ENCODE results near the gene MAPKBP1.
A peak's percentile ranks its signal among the peaks of the same experiment; 100 is the strongest.
"Not testable (repeated sequence)": the region's sequence is repeated elsewhere in the genome, so short reads cannot be mapped to it uniquely, and the experiment has no call there.

Gene MAPKBP1

DNA sequence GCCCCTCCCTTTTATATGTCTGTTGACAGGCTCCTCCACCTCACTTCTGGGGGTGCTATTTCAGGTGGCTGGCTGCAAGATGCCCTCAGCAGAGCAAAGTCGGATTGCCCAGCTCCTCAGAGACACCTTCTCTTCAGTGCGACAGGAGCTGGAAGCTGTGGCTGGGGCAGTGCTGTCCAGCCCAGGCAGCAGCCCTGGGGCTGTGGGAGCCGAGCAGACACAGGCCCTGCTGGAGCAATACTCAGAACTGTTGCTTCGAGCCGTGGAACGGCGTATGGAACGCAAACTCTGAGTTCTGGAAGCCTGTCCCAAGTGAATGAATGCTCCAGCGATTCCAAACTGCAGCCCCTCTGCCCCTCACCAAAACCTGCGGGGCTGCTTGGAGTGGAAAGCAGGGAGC lies 50.9 kb downstream of the MAPKBP1 start:
- Histone ChIP-seq H3K36me3 (ENCODE audit: control insufficient read depth, insufficient read depth, low read length) (peaks cover 17% of the 10 kb centered on the region), H3K4me1 (ENCODE audit: control insufficient read depth, insufficient read depth, low read length) (no peaks in the 10 kb centered on the region), H3K4me3 (ENCODE audit: low read depth, low read length) (no peak overlapping the region), H3K27me3 (ENCODE audit: control insufficient read depth, insufficient read depth, low read length) (no peaks in the 10 kb centered on the region), H3K9me3 (ENCODE audit: control insufficient read depth, insufficient read depth, low read length) (no peaks in the 10 kb centered on the region), H3K9ac (ENCODE audit: low read depth, low read length) (no peak overlapping the region)

DNA sequence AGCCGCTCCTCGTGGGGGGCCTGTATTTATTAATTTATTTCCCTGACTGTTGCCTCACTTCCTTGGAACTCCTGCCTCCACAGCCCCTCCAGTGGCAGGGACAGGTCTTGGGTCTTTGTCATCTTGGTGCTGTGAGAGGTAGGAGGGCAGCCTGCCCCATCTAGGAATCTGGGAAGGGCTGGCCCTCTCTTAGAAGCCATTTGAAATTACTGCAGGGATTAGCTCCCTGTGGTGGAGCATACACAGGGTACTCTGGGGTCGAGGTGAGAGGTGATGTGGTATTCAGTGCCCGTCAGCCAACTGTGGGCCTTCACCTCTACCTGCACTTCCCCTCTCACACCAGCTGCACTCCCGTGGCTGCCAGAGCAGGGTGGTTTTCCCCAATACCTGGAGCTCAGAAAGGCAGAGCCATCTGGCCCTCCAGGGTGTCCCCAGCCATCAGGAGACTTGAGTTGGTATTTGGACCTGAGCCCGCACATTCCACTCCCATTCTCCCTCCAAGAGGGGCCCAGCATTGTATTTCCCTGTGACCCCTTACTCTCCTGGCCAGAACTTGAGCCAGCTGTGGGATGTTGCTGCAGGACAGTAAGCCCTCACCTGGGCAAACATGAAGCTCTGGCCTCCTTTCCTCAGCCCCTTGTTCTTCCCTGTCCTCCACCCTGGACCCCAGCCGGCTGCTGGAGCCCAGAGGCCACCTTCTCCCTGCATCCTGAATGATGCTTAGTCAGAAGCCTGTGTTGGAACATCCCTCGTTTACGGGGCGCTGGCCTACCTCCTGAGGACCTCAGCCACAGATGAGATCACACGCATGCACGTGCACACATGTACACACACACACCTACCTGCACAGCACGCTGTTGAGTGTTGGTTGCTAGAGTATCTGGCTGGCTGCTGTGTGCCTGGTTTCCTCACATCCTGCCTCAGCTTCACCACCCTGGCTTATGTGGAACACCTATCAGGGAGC lies 51.6 kb downstream of the MAPKBP1 start:
- Histone ChIP-seq H3K9me3 (ENCODE audit: control insufficient read depth, insufficient read depth, low read length) (no peaks in the 10 kb centered on the region), H3K4me1 (ENCODE audit: control insufficient read depth, insufficient read depth, low read length) (no peaks in the 10 kb centered on the region), H3K36me3 (ENCODE audit: control insufficient read depth, insufficient read depth, low read length) (peaks cover 17% of the 10 kb centered on the region), H3K27me3 (ENCODE audit: control insufficient read depth, insufficient read depth, low read length) (no peaks in the 10 kb centered on the region), H3K4me3 (ENCODE audit: low read depth, low read length) (no peak overlapping the region), H3K9ac (ENCODE audit: low read depth, low read length) (no peak overlapping the region)

DNA sequence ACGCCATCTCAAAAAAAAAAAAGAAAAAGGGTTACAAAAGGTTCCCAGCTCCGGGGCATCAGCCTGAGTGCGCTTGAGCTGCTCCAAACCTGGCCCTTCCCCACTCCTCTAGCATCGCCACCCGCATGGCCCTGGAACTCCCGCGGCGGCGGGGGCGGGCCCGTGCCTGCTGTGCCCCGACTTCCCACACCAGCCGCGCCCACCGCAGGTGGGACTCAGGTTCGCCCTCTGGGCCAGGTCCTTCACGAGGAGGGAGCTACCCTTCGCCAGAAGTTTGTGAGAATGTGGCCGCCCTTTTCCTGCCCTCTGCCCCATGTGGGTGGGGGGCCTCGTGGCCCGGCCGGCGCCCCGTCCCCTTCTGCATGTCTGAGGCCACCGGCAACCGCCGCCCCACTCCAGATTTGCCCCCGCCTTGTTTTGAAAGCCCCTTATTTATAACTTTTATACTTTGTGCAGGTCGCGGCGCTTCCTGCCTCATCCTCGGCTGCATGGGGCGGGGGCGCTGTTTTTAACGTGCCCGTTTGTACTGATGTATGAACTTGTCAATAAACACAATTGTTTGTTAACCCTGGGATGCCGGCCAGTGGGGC lies 53.1 kb downstream of the MAPKBP1 start:
- H3K36me3 ChIP-seq (ENCODE audit: control insufficient read depth, insufficient read depth, low read length), result peaks cover 18% of the 10 kb centered on the region

DNA sequence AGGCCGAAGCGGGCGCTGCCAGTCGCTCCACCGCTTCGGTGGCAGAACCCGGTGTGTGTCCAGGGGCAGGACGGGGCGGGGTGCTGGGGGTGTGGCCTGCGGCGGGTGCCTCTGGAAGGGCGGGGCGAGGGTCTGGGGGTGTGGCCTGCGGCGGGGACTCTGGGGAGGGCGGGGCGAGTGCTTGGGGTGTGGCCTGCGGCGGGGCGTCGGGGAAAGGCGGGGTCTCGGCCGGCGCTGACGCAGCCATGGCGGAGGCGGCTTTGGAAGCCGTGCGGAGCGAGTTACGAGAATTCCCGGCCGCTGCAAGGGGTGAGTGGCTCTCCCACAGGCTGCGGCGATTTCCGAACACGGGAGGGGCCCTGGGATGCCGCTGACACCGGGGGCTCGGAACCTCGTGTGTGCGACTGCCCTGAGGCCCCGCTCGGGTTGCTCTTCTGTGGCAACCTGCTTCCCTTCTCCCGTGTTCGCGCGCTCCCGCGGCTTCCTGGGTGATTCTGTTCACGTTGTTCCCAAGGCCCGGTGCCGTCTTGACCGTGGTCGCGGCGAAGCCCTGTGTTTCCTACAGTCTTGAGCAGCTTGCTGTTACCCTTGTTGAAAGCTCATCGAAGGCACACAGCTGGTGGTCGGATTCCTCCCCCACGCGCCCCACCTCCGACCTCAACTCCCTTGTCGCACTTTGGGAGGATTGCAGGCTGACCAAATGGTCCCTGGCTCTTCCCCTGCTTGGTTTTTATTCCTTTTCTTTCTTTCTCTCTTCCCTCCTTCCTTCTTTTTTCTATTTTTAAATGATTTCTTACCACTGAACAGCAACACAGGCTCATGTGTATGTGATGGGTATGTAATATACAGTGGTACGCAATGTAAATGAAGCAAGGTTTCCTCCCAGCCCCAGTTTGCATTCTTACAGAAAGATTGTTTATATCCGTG lies 53.9 kb downstream of the MAPKBP1 start, which contains the start of gene JMJD7:
Gene JMJD7, plus strand, starts transcription at position 213 of the 927 bp plus-strand sequence. Its CDS starts 33 bp downstream, at position 246.
- Histone ChIP-seq H3K9ac (ENCODE audit: low read depth, low read length) (peak within 1 kb of the TSS; percentile 70), H3K4me3 (ENCODE audit: low read depth, low read length) (peak within 1 kb of the TSS; percentile 91), H3K27me3 (ENCODE audit: control insufficient read depth, insufficient read depth, low read length) (no peaks in the 10 kb centered on the region), H3K36me3 (ENCODE audit: control insufficient read depth, insufficient read depth, low read length) (peaks cover 13% of the 10 kb centered on the region), H3K9me3 (ENCODE audit: control insufficient read depth, insufficient read depth, low read length) (no peaks in the 10 kb centered on the region), H3K4me1 (ENCODE audit: control insufficient read depth, insufficient read depth, low read length) (no peaks in the 10 kb centered on the region)

More for the DNA sequence above, 53.1 kb downstream of the MAPKBP1 start:
- Histone ChIP-seq H3K9me3 (ENCODE audit: control insufficient read depth, insufficient read depth, low read length) (no peaks in the 10 kb centered on the region), H3K4me1 (ENCODE audit: control insufficient read depth, insufficient read depth, low read length) (no peaks in the 10 kb centered on the region), H3K9ac (ENCODE audit: low read depth, low read length) (no peak overlapping the region), H3K4me3 (ENCODE audit: low read depth, low read length) (peak overlapping the region; percentile 60), H3K27me3 (ENCODE audit: control insufficient read depth, insufficient read depth, low read length) (no peaks in the 10 kb centered on the region)

- H3K9ac ChIP-seq (ENCODE audit: low read depth, low read length), result no peak overlapping the region
- no peaks in the 10 kb centered on the region for H3K4me1 ChIP-seq (ENCODE audit: control insufficient read depth, insufficient read depth, low read length)
- no peaks in the 10 kb centered on the region for H3K9me3 ChIP-seq (ENCODE audit: control insufficient read depth, insufficient read depth, low read length)
- peak overlapping the region; percentile 91 for H3K4me3 ChIP-seq (ENCODE audit: low read depth, low read length)
- H3K27me3 ChIP-seq (ENCODE audit: control insufficient read depth, insufficient read depth, low read length), result no peaks in the 10 kb centered on the region
- H3K36me3 ChIP-seq (ENCODE audit: control insufficient read depth, insufficient read depth, low read length), result peaks cover 10% of the 10 kb centered on the region
Measured at GRCh38 chr15:41828807-41829141, 54.5 kb downstream of the MAPKBP1 start.

GRCh38 chr15:41829959-41830646 lies 55.8 kb downstream of the MAPKBP1 start:
- Histone ChIP-seq H3K4me3 (ENCODE audit: low read depth, low read length) (no peak overlapping the region), H3K4me1 (ENCODE audit: control insufficient read depth, insufficient read depth, low read length) (no peaks in the 10 kb centered on the region), H3K9ac (ENCODE audit: low read depth, low read length) (no peak overlapping the region)

GRCh38 chr15:41831291-41831690 lies 57.0 kb downstream of the MAPKBP1 start:
- H3K9ac ChIP-seq (ENCODE audit: low read depth, low read length); H3K9me3 ChIP-seq (ENCODE audit: control insufficient read depth, insufficient read depth, low read length); H3K36me3 ChIP-seq (ENCODE audit: control insufficient read depth, insufficient read depth, low read length); H3K27me3 ChIP-seq (ENCODE audit: control insufficient read depth, insufficient read depth, low read length); H3K4me1 ChIP-seq (ENCODE audit: control insufficient read depth, insufficient read depth, low read length); H3K4me3 ChIP-seq (ENCODE audit: low read depth, low read length): not testable (repeated sequence)

More at GRCh38 chr15:41829959-41830646, 55.8 kb downstream of the MAPKBP1 start:
- Histone ChIP-seq H3K9me3 (ENCODE audit: control insufficient read depth, insufficient read depth, low read length) (no peaks in the 10 kb centered on the region), H3K36me3 (ENCODE audit: control insufficient read depth, insufficient read depth, low read length) (peaks cover 4% of the 10 kb centered on the region), H3K27me3 (ENCODE audit: control insufficient read depth, insufficient read depth, low read length) (no peaks in the 10 kb centered on the region)

DNA sequence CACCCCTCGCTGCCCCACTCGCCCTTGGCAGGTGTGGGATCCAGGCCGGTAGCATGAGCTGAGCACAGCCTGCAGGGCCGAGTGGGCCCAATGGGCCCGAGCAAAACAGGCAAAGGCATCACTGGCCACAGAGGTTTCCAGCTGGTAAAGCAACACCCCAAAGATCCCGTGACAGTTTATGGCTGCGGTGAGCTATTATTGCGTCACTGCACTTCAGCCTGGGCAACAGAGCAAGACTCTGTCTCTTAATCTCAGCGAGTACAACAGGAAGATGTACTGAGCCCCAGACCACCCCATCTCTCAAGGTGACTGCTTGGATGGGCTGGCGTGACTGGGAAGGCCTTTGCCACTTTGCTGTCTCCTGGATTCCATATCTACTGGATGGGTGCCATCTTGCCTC lies 57.9 kb downstream of the MAPKBP1 start:
- H3K27me3 ChIP-seq (ENCODE audit: control insufficient read depth, insufficient read depth, low read length), result no peaks in the 10 kb centered on the region
- no peaks in the 10 kb centered on the region for H3K4me1 ChIP-seq (ENCODE audit: control insufficient read depth, insufficient read depth, low read length)
- no peak overlapping the region for H3K9ac ChIP-seq (ENCODE audit: low read depth, low read length)
- H3K36me3 ChIP-seq (ENCODE audit: control insufficient read depth, insufficient read depth, low read length), result peaks cover 6% of the 10 kb centered on the region
- H3K4me3 ChIP-seq (ENCODE audit: low read depth, low read length), result no peak overlapping the region
- no peaks in the 10 kb centered on the region for H3K9me3 ChIP-seq (ENCODE audit: control insufficient read depth, insufficient read depth, low read length)

DNA sequence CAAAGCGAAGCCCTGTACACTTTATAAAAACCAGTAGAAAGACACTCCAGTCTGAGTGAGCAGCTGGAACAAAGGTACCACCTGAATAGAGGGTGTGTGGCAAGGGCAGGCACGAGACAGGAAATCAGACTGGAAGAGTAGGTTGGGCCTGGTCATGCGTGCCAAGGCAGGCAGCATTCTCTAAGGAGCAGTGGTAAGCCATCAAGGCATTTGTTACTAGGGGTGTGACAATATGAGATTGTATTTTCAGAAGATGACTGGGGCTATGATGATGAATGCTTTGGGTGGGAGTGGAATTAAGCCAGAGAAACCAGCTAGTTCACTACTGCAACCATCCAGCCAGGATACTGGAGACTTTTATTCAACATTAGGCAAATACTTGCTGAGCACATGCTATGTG lies 58.6 kb downstream of the MAPKBP1 start:
- Histone ChIP-seq H3K36me3 (ENCODE audit: control insufficient read depth, insufficient read depth, low read length) (peaks cover 10% of the 10 kb centered on the region), H3K9me3 (ENCODE audit: control insufficient read depth, insufficient read depth, low read length) (no peaks in the 10 kb centered on the region), H3K4me3 (ENCODE audit: low read depth, low read length) (no peak overlapping the region), H3K27me3 (ENCODE audit: control insufficient read depth, insufficient read depth, low read length) (no peaks in the 10 kb centered on the region), H3K9ac (ENCODE audit: low read depth, low read length) (no peak overlapping the region), H3K4me1 (ENCODE audit: control insufficient read depth, insufficient read depth, low read length) (no peaks in the 10 kb centered on the region)

DNA sequence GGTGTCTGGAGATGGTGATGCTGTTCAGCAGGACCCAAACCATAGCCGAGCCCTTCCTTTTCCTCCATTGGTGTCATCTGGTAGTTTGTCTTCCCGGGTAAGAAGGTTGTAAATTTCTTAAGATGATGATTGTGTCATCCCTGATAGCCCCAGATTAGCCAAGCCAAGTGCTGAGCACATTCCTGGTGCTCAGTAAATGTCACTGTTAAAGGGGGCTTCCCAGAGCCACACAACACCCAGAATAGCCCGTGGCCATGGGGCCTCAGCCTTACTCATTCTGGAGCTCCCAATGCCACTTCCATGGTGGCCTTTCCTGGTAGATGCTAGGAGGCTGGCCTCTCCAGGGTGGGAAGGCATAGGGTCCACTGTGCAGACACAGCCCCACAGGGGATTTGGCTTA lies 59.8 kb downstream of the MAPKBP1 start:
- no peaks in the 10 kb centered on the region for H3K4me1 ChIP-seq (ENCODE audit: control insufficient read depth, insufficient read depth, low read length)
- H3K36me3 ChIP-seq (ENCODE audit: control insufficient read depth, insufficient read depth, low read length), result peaks cover 12% of the 10 kb centered on the region
- no peaks in the 10 kb centered on the region for H3K9me3 ChIP-seq (ENCODE audit: control insufficient read depth, insufficient read depth, low read length)
- H3K4me3 ChIP-seq (ENCODE audit: low read depth, low read length), result no peak overlapping the region
- H3K27me3 ChIP-seq (ENCODE audit: control insufficient read depth, insufficient read depth, low read length), result no peaks in the 10 kb centered on the region
- H3K9ac ChIP-seq (ENCODE audit: low read depth, low read length), result no peak overlapping the region

DNA sequence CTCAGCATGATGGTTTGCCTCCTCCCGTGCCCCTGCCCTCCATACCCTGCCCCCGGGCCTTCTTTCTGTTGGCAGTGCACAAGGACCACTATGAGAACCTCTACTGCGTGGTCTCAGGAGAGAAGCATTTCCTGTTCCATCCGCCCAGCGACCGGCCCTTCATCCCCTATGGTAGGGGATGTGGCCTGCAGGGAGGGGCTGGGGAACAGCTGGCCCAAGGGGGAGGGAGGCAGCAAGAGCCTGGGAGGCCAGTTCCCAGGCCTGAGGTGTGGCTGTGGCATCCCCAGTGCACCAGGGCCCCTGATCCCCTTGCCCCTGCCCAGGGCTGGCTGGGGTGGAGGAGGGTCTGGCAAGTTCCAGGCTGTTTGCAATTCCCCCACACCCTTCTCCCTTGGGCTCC lies 61.8 kb downstream of the MAPKBP1 start:
- peaks cover 16% of the 10 kb centered on the region for H3K36me3 ChIP-seq (ENCODE audit: control insufficient read depth, insufficient read depth, low read length)
- H3K4me1 ChIP-seq (ENCODE audit: control insufficient read depth, insufficient read depth, low read length), result no peaks in the 10 kb centered on the region
- H3K9me3 ChIP-seq (ENCODE audit: control insufficient read depth, insufficient read depth, low read length), result no peaks in the 10 kb centered on the region
- no peak overlapping the region for H3K4me3 ChIP-seq (ENCODE audit: low read depth, low read length)
- H3K9ac ChIP-seq (ENCODE audit: low read depth, low read length), result no peak overlapping the region
- no peaks in the 10 kb centered on the region for H3K27me3 ChIP-seq (ENCODE audit: control insufficient read depth, insufficient read depth, low read length)

Measured in iPS-15b (cell line).